Measurements from ENCODE around the gene AMN1.

DNA sequence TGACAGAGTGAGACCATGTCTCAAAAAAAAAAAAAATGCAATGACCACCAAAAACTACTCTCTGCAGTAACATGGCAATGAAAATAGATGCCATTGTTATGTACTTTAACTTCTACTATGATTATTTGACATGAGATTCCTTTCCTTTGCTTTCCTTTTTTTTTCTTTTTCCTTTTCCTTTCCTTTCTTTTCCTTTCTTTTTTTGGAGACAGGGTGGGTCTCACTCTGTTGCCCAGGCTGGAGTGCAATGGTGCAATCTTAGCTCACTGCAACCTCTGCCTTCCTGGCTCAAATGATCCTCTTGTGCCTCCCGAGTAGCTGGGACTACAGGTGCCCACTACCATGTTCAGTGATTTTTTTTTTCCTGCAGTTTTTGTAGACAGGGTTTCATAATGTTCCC is 94.2 kb downstream of the AMN1 start:
- no peak for TF ChIP-seq TAF1 (CRISPR knock-in tag; IDR thresholded peaks at IDR 0.05)
- no peak for TF ChIP-seq ZFP90 (CRISPR knock-in tag; IDR thresholded peaks at IDR 0.05; ENCODE audit: borderline replicate concordance)
- TF ChIP-seq, protein P1, sequence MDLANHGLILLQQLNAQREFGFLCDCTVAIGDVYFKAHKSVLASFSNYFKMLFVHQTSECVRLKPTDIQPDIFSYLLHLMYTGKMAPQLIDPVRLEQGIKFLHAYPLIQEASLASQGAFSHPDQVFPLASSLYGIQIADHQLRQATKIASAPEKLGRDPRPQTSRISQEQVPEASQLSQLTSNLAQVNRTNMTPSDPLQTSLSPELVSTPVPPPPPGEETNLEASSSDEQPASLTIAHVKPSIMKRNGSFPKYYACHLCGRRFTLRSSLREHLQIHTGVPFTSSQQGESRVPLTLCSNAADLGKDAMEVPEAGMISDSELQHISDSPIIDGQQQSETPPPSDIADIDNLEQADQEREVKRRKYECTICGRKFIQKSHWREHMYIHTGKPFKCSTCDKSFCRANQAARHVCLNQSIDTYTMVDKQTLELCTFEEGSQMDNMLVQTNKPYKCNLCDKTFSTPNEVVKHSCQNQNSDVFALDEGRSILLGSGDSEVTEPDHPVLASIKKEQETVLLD (CRISPR knock-in tag; IDR thresholded peaks at IDR 0.05; ENCODE audit: low read depth) = no peak
- TF ChIP-seq ZNF138 (CRISPR knock-in tag; IDR thresholded peaks at IDR 0.05; ENCODE audit: low read depth) = no peak
- TF ChIP-seq ELF1 (CRISPR knock-in tag; IDR thresholded peaks at IDR 0.05) = no peak
- no peak for TF ChIP-seq SP2 (CRISPR knock-in tag; IDR thresholded peaks at IDR 0.05)
- TF ChIP-seq, protein P2, sequence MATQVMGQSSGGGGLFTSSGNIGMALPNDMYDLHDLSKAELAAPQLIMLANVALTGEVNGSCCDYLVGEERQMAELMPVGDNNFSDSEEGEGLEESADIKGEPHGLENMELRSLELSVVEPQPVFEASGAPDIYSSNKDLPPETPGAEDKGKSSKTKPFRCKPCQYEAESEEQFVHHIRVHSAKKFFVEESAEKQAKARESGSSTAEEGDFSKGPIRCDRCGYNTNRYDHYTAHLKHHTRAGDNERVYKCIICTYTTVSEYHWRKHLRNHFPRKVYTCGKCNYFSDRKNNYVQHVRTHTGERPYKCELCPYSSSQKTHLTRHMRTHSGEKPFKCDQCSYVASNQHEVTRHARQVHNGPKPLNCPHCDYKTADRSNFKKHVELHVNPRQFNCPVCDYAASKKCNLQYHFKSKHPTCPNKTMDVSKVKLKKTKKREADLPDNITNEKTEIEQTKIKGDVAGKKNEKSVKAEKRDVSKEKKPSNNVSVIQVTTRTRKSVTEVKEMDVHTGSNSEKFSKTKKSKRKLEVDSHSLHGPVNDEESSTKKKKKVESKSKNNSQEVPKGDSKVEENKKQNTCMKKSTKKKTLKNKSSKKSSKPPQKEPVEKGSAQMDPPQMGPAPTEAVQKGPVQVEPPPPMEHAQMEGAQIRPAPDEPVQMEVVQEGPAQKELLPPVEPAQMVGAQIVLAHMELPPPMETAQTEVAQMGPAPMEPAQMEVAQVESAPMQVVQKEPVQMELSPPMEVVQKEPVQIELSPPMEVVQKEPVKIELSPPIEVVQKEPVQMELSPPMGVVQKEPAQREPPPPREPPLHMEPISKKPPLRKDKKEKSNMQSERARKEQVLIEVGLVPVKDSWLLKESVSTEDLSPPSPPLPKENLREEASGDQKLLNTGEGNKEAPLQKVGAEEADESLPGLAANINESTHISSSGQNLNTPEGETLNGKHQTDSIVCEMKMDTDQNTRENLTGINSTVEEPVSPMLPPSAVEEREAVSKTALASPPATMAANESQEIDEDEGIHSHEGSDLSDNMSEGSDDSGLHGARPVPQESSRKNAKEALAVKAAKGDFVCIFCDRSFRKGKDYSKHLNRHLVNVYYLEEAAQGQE (IDR thresholded peaks at IDR 0.05; ENCODE audit: borderline replicate concordance in 1 of 2, low read depth in 1 of 2, low read length in 2 of 2) = no peak
- TF ChIP-seq FOXA1 (IDR thresholded peaks at IDR 0.05) = no peak
- TF ChIP-seq FOXA1 (CRISPR knock-in tag; IDR thresholded peaks at IDR 0.05) = no peak
- no peak for TF ChIP-seq EP300 (IDR thresholded peaks at IDR 0.05; ENCODE audit: low read depth in 2 of 2, low read length in 2 of 2)
- TF ChIP-seq EP300 (CRISPR knock-in tag; IDR thresholded peaks at IDR 0.05; ENCODE audit: borderline replicate concordance) = no peak
- TF ChIP-seq, protein P3, sequence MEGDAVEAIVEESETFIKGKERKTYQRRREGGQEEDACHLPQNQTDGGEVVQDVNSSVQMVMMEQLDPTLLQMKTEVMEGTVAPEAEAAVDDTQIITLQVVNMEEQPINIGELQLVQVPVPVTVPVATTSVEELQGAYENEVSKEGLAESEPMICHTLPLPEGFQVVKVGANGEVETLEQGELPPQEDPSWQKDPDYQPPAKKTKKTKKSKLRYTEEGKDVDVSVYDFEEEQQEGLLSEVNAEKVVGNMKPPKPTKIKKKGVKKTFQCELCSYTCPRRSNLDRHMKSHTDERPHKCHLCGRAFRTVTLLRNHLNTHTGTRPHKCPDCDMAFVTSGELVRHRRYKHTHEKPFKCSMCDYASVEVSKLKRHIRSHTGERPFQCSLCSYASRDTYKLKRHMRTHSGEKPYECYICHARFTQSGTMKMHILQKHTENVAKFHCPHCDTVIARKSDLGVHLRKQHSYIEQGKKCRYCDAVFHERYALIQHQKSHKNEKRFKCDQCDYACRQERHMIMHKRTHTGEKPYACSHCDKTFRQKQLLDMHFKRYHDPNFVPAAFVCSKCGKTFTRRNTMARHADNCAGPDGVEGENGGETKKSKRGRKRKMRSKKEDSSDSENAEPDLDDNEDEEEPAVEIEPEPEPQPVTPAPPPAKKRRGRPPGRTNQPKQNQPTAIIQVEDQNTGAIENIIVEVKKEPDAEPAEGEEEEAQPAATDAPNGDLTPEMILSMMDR (CRISPR knock-in tag; IDR thresholded peaks at IDR 0.05) = no peak
- no peak for TF ChIP-seq GATAD2A (CRISPR knock-in tag; IDR thresholded peaks at IDR 0.05)

Data from HepG2 (cell line).